ENCODE measurements around the gene STIP1. TPM values are rescaled to one million over a fixed set of nuclear protein-coding genes. Genes with fewer than 3 reads are reported as not detected.

The STIP1 gene
- total RNA-seq, 1 experiment from 2014 or later, result 338 TPM

DNA sequence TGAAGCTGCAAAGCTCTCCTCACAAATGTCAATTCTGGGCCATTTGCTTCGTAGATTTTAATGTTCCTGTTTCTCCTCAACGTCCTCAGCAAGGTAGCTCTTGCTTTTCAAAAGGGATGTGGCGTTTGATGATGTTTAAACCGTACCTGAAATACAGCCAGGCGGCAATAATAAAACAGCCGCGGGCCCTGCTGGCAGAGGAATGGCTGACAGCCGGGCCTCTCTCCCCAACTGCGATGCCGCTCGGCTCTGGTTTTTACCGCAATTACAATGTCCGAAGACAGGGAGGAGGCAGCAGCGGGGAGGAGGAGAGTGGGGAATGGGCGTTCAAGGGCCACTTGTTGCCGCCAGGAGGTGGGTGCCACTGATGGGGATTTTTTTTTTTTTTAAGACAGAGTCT is 47.6 kb upstream of the STIP1 start:
- Histone ChIP-seq H3K9me3 (ENCODE audit: control insufficient read depth, low read depth, low read length) (no peaks in the 10 kb centered on the region), H2BK5ac (ENCODE audit: insufficient read length, low read length) (no peak overlapping the region), H3K23me2 (ENCODE audit: insufficient read length, low read depth, low read length, poor library complexity, severe bottlenecking) (no peaks in the 10 kb centered on the region), H2BK120ac (ENCODE audit: low read depth, low read length, poor library complexity, severe bottlenecking) (no peak overlapping the region), H3K79me1 (ENCODE audit: insufficient read depth, low read depth, low read length, poor library complexity, severe bottlenecking) (no peaks in the 10 kb centered on the region), H4K20me1 (ENCODE audit: control insufficient read depth, insufficient read depth, insufficient read length) (no peaks in the 10 kb centered on the region), H3K56ac (ENCODE audit: insufficient read length, low read depth, low read length) (no peak overlapping the region), H4K91ac (ENCODE audit: insufficient read length, low read depth, low read length) (no peak overlapping the region), H3K4ac (ENCODE audit: low read depth, low read length) (no peak overlapping the region), H3K27me3 (ENCODE audit: insufficient read depth, low read length) (peaks cover 3% of the 10 kb centered on the region; the same call in 1 of the 2 replicates), H3K27ac (ENCODE audit: insufficient read length, low read depth, low read length) (no peak overlapping the region), H3K23ac (ENCODE audit: insufficient read length, low read depth, low read length) (no peak overlapping the region), H2BK20ac (ENCODE audit: low read depth, low read length, poor library complexity, severe bottlenecking) (no peak overlapping the region), H4K5ac (ENCODE audit: insufficient read length, low read depth, low read length) (no peak overlapping the region), H3K18ac (ENCODE audit: insufficient read length, low read depth, low read length) (no peak overlapping the region), H3K9ac (ENCODE audit: extremely low read depth, insufficient read length, low read length) (no peak overlapping the region), H3T11ph (ENCODE audit: low read length) (no peak overlapping the region), H3K4me1 (ENCODE audit: insufficient read depth, low read length) (no peaks in the 10 kb centered on the region), H3K79me2 (ENCODE audit: insufficient read depth, low read length) (no peaks in the 10 kb centered on the region), H3K4me2 (ENCODE audit: insufficient read depth, insufficient read length, low read length) (no peak overlapping the region), H2AFZ (ENCODE audit: low read length) (no peak overlapping the region), H2AK5ac (ENCODE audit: insufficient read length, low read length) (no peak overlapping the region), H4K8ac (replicated peaks; ENCODE audit: insufficient read length, low read depth, low read length) (no peak overlapping the region), H2BK12ac (ENCODE audit: insufficient read length, low read depth, low read length) (no peak overlapping the region), H2BK15ac (ENCODE audit: low read depth, low read length) (no peak overlapping the region), H3K14ac (ENCODE audit: insufficient read depth, low read length) (no peak overlapping the region)
- peak overlapping the region in 1 of 3 experiments; percentile 74; a peak in 2 of 7 replicates for H3K27ac Mint-ChIP-seq
- TF ChIP-seq, protein P1, sequence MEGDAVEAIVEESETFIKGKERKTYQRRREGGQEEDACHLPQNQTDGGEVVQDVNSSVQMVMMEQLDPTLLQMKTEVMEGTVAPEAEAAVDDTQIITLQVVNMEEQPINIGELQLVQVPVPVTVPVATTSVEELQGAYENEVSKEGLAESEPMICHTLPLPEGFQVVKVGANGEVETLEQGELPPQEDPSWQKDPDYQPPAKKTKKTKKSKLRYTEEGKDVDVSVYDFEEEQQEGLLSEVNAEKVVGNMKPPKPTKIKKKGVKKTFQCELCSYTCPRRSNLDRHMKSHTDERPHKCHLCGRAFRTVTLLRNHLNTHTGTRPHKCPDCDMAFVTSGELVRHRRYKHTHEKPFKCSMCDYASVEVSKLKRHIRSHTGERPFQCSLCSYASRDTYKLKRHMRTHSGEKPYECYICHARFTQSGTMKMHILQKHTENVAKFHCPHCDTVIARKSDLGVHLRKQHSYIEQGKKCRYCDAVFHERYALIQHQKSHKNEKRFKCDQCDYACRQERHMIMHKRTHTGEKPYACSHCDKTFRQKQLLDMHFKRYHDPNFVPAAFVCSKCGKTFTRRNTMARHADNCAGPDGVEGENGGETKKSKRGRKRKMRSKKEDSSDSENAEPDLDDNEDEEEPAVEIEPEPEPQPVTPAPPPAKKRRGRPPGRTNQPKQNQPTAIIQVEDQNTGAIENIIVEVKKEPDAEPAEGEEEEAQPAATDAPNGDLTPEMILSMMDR (conservative IDR thresholded peaks at IDR 0.05), result no peak
- H3K27me3 Mint-ChIP-seq (ENCODE audit: low read depth), result peaks cover 36% of the 10 kb centered on the region
- H3K4me1 Mint-ChIP-seq, result peaks cover 3 to 26% of the 10 kb centered on the region in 2 experiments; a peak in 3 of 4 replicates
- no peaks in the 10 kb centered on the region for H3K9me3 Mint-ChIP-seq
- WGBS (ENCODE audit: extremely low coverage, insufficient read length, low lambda C conversion rate), result no CpG with 5 or more reads among the region's 16 CpGs
- no peak overlapping the region for H3K4me3 Mint-ChIP-seq
- H3K36me3 Mint-ChIP-seq (ENCODE audit: insufficient read depth in 1 of 3, low read depth in 3 of 3), result peaks cover 0 to 1% (median 0%) of the 10 kb centered on the region in 3 experiments; a peak in 1 of 7 replicates
- no peak for DNase-seq

All from H9 (cell line).